Chondrocyte (in vitro differentiated cells): ENCODE measurements around the gene TIMM23. TPM values are rescaled to one million over a fixed set of nuclear protein-coding genes. Genes with fewer than 3 reads are reported as not detected.

ENCODE experiments used
- DNase-seq: peaks from one replicate; pipeline ENCODE4 v3.0.0; 2021; ENCODE audit warnings: mixed read lengths, low spot score
- H3K27ac Mint-ChIP-seq: one replicate; pipeline ENCODE4 v1.8.0; 2021; ENCODE audit warnings: mild to moderate bottlenecking, moderate library complexity, mixed read lengths; ENCODE audit not compliant: unreplicated experiment
- H3K27me3 Mint-ChIP-seq: 2 replicates; pipeline ENCODE4 v1.8.0; 2021; ENCODE audit warnings: low read depth, mixed read lengths
- H3K36me3 Mint-ChIP-seq: 2 replicates; pipeline ENCODE4 v1.8.0; 2021; ENCODE audit warnings: low read depth, mixed read lengths
- H3K4me1 Mint-ChIP-seq: 2 replicates; pipeline ENCODE4 v1.8.0; 2021; ENCODE audit warnings: low read depth, mild to moderate bottlenecking, mixed read lengths
- H3K4me3 Mint-ChIP-seq: one replicate; pipeline ENCODE4 v1.8.0; 2021; ENCODE audit warnings: mild to moderate bottlenecking, moderate library complexity, mixed read lengths; ENCODE audit not compliant: unreplicated experiment
- H3K9me3 Mint-ChIP-seq: 2 replicates; pipeline ENCODE4 v1.8.0; 2021; ENCODE audit warnings: low read depth, mixed read lengths
- total RNA-seq: library from RNA; stranded (reverse); gene quantifications from 3 replicates; pipeline ENCODE4 v1.2.1, GENCODE V29; 2021
- TF ChIP-seq, protein P1 (sequence below): fragments of 200-600 bp; sonication (generic); IDR thresholded peaks from 2 replicates; pipeline ENCODE4 v1.5.0; 2021; ENCODE audit warnings: antibody characterized with exemption, mild to moderate bottlenecking, moderate library complexity

TIMM23 gene
- total RNA-seq, 1 donor from 2014 or later = 60.2 TPM

DNA sequence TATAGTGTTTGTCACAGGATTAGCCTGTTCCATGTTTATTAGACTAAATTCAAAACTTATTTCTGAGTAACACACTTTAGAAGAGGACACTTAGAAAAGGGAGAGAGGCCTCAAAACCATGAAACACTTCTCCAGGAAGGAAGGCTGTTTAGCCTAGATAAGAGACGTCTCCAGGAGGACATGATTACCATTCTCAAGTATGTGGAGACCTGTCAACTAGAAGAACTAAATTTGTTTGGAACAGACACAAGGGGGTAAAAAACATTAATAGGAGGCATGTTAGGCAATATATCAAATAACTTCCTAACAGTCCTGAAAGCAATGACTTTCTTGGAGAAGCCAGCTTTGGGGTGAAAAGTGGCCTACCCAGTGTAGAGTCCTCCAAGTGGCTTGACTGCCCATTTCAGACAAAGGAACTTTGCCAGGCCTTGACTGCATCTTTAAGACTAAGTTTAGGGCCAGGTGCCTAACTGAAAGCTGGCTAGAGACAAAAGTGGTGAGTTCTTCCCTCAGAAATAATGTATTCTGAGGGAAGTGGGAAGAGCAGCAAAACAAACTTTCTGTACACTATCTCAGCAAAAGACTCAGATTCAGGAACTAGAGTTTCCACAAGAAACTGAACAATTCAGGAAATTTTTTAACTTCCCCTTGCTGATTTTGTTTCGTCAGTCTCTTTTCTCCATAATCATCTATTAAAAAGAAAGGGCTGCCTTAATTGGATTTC, 46.3 kb downstream of the TIMM23 start:
- no peak overlapping the region for H3K4me3 Mint-ChIP-seq
- TF ChIP-seq, protein P1, sequence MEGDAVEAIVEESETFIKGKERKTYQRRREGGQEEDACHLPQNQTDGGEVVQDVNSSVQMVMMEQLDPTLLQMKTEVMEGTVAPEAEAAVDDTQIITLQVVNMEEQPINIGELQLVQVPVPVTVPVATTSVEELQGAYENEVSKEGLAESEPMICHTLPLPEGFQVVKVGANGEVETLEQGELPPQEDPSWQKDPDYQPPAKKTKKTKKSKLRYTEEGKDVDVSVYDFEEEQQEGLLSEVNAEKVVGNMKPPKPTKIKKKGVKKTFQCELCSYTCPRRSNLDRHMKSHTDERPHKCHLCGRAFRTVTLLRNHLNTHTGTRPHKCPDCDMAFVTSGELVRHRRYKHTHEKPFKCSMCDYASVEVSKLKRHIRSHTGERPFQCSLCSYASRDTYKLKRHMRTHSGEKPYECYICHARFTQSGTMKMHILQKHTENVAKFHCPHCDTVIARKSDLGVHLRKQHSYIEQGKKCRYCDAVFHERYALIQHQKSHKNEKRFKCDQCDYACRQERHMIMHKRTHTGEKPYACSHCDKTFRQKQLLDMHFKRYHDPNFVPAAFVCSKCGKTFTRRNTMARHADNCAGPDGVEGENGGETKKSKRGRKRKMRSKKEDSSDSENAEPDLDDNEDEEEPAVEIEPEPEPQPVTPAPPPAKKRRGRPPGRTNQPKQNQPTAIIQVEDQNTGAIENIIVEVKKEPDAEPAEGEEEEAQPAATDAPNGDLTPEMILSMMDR = no peak
- peaks cover 51% of the 10 kb centered on the region for H3K4me1 Mint-ChIP-seq
- no peaks in the 10 kb centered on the region for H3K9me3 Mint-ChIP-seq
- H3K36me3 Mint-ChIP-seq = peaks cover 14% of the 10 kb centered on the region
- no peak for DNase-seq
- no peaks in the 10 kb centered on the region for H3K27me3 Mint-ChIP-seq
- H3K27ac Mint-ChIP-seq = peak overlapping the region; percentile 81

DNA sequence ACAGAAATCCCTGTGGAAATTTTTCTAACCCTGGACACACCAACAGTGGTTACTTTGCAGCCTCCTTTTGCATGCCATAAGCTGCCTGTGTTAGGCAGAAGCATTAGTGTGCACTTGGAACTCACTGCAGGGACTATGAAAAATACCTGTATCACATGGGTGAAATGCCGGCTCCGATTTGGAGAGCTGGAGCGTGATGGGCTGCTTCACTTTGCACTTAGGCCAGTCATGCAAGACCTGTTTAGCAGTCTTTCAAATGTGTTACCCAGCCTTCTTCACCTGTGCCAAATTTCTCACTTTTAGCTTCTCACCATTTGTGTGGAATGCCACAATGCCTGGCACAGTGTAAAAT, 46.9 kb downstream of the TIMM23 start:
- Mint-ChIP-seq H3K27ac (no peak overlapping the region), H3K9me3 (no peaks in the 10 kb centered on the region), H3K27me3 (no peaks in the 10 kb centered on the region), H3K36me3 (peaks cover 13% of the 10 kb centered on the region), H3K4me1 (peaks cover 57% of the 10 kb centered on the region), H3K4me3 (no peak overlapping the region)
- no peak for DNase-seq
- TF ChIP-seq, protein P1 = no peak

DNA sequence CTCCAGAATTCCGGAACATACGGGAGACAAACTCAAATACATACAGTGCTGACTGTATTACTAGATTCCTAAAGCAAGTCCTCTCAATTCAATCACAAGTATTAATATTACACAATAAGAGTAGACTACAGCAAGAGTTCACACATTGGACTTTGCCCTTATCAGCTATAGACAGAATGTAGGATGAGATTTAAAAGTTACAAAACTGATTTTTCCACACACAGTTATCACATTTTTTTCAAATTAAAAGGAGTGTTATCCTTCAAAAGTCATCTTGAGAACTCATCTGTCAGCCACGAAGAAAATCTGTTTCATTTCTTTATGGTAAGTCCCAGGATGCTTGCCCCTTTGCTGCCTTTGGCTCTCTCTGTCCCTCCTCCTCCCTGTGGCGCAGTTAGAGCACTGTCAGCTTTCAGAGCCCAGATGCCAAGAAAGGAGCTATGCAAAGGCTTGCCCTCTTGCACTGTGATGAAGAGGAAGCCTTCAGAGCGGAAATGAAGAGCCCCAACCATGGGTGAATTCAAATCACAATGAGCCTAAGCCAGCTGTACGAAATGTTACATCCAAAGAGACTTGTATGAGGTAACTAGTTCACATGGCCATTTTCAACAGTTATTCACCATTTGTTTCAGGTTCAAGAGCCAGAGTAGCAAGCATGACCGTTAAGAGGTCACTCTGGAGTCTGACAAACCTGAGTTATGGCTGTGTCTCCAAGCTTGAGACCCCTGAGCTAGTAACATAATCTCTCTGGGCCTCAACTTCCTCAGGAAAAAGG, 47.5 kb downstream of the TIMM23 start:
- Mint-ChIP-seq H3K4me1 (peaks cover 63% of the 10 kb centered on the region), H3K4me3 (no peak overlapping the region), H3K27ac (no peak overlapping the region), H3K27me3 (no peaks in the 10 kb centered on the region), H3K36me3 (peaks cover 7% of the 10 kb centered on the region), H3K9me3 (no peaks in the 10 kb centered on the region)
- TF ChIP-seq, protein P1 = no peak
- no peak for DNase-seq

DNA sequence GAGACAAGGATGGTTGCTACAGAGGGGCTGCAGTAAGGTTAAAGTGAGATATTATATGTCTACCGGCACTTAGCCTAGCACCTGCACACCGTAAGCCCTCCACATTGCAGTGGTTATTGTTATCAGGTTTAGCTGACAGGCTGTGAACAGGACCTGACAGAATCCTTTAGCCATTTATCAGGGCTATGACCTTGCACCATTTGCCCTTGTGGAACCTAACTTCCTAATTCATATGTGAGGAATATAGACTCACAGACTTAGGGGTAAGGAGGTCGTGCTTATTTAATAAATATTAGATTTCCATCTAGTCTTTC, 48.0 kb downstream of the TIMM23 start:
- no peak for DNase-seq
- H3K27me3 Mint-ChIP-seq = no peaks in the 10 kb centered on the region
- no peaks in the 10 kb centered on the region for H3K9me3 Mint-ChIP-seq
- H3K4me1 Mint-ChIP-seq = peaks cover 66% of the 10 kb centered on the region
- TF ChIP-seq, protein P1 = no peak
- H3K36me3 Mint-ChIP-seq = peaks cover 4% of the 10 kb centered on the region
- no peak overlapping the region for H3K4me3 Mint-ChIP-seq
- H3K27ac Mint-ChIP-seq = no peak overlapping the region

DNA sequence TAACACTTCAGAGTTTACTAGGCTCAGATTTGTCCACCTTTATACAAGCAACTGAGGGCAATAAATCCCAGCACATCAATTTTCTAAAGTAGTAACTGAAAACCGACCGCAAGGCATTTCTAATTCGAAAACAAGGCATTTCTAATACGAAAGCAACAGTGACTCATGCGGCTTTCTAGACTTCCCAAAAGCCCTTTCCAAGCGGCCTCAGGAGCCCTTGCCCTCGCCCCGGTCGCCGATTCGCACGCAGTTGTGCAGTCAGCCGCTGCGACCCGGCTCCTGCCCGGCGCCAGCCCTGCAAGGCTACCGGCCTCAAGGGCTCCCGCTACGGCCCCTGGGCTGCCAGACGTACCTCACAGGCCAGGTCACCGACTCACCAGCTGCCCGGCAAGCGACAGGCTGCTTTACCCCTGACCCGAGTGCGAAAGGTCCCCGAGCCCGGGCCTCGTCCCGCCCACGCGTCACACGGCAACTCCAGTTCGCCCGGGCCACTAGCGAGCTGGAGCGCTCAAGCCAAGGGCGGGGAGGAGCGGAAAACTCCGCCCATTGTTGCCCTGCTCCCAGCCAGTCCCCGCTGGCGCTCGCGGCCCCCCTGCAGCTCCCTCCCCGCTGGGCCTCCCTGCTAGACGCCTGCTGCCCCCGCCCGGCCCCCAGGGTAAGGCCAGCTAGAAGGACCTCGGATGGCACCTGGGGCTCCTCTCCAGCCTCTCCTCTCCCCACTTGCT, 50.9 kb downstream of the TIMM23 start:
- Mint-ChIP-seq H3K27me3 (no peaks in the 10 kb centered on the region), H3K9me3 (no peaks in the 10 kb centered on the region), H3K4me3 (peak overlapping the region; percentile 84), H3K36me3 (no peaks in the 10 kb centered on the region), H3K4me1 (peaks cover 77% of the 10 kb centered on the region), H3K27ac (peak overlapping the region; percentile 97)
- DNase-seq = peak; percentile 95
- TF ChIP-seq, protein P1 = peak; percentile 59
